KBM-7 (cell line): ENCODE measurements around the gene RIN3.

Experiments used
- DNase-seq: peaks from one replicate; pipeline ENCODE4 v3.0.0-alpha.2; 2015
- in situ Hi-C: fragments of 300-500 bp; cut with MboI; formaldehyde crosslinking; loops from 2 replicates; pipeline ENCODE4 v1.14.3; 2020; ENCODE audit warnings: low sequenced_read_pairs, low pct_unique_long_range_greater_than_20kb, mixed read lengths

Gene RIN3

DNA sequence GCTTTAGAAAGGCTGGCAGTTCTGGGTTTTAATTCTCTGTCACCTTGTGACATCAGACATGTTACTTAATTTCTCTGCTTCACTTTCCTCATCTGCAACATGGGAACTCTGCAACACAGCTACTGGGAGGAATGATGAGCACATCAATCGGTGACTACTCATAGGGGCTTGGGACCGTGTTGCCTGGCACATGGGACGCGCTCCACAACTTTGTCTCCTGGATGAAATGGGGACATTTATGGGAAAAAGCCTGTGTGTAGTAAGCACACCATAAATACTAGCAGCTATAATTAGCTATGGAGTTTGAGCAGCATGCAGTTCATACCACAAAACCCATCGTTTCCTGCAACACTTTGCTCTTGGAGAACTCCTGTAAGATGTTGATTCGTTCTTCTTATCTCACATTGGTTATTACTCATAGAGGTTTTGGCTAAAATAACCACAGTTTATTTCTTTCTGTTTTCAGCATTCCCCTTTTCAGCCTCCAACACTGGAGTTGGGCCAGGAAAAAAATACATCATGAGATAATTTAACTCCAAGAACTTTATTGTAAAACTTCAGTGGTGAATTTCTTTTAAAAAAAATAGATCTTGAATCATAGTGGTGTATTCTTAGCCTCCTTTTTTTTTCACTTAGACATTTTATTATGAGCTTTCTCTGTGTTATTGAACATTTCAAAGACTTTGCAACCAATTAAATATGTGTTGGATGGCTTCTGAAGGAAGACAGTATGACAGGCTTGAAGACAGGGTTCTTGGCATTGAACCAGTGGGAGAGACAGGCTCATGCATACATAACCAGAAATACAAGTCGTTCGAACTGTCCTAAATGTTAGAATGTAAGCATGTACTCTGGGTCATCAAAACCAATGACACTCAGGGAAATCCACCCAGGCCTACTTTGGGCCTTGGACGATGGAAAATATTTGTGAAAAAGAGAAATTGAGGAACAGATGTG, 72.7 kb downstream of the RIN3 start:
- peak; percentile 77 for DNase-seq

DNA sequence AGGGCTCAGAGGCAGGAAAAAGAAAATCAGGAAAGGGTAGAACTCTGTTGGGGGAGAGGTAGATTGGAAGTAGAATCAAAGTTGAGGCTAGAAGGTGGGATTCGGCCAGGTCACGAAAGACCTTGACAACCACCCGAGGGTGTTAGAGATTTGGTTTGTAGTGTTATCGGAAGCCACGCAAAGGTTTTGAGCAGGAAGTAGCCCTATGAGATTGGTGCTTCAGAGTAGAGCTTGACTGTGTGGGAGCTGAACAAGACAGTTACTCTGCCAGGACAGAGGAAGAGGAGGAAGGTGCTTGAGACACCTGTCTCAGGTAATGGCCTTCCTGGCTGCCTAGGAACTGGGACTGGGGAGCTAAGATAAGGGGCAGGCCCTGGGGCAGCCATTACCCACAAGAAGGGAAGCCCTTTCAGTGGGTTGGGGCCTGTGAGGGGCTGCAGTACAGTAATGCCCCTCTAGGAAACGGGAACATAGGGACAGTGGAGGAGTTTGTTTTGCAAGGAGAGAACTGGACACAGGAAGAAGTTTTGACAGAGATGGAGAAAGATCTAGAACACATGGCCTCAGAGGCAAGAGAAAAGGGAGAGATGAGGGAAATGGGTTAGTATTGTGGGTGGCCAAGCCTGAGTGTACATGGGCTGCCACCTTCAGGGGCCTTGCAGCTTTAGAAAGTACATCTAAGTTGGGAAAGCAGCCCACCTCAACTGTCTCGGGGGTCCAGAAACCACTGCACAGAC, 73.5 kb downstream of the RIN3 start:
- no peak for DNase-seq

More for the DNA sequence above, 72.7 kb downstream of the RIN3 start:
- in situ Hi-C loops, result no loop called here

DNA sequence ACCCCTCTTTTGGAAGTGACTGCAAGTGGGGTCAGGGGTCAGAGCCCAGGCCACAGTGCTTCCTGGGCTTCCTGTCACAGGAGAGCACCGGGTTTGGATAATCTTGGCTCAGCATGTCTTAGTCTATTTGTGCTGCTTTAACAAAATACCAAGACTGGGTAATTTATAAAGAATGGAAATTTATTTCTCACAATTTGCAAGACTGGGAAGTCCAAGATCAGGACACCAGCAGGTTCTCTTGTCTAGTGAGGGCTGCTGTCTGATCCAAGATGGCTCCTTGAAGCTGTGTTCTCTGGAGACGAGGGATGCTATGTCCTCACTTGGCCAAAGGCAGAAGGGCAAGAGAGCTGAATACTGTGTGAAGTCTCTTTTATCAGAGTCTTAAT, 74.1 kb downstream of the RIN3 start:
- in situ Hi-C loops, result no loop called here
- DNase-seq, result no peak

More for the DNA sequence above, 73.5 kb downstream of the RIN3 start:
- in situ Hi-C loops, result no loop called here

DNA sequence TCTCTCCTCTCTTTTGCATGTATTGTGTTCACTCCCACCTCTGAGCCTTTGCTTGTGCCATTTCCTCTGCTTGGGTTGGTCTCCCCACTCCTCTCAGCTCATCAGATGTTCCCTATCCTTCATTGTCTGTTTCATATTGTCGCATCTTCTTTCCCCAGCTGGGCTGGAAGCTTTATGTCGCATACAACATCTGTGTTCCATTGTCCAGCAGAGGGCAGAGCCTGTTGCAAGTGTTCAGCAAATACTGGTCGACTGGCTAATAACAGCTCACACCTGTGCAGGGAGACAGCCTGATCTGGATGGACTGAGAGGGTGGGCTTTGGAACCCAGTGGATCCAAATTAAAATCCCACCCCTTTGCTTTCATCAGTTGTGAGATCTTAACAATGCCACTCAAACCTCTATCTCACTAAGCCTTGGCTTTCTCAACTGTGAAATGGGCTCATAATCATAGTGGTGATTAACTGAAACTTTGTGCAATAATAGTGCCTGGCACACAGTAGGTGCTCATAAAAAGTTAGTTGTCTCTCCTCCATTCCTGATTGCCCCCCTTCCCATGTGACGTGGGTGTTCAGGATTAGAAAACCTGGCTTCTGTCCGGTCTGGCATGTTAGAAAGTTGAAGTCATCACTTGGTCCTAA, 75.8 kb downstream of the RIN3 start:
- in situ Hi-C loops, result no loop called here

DNA sequence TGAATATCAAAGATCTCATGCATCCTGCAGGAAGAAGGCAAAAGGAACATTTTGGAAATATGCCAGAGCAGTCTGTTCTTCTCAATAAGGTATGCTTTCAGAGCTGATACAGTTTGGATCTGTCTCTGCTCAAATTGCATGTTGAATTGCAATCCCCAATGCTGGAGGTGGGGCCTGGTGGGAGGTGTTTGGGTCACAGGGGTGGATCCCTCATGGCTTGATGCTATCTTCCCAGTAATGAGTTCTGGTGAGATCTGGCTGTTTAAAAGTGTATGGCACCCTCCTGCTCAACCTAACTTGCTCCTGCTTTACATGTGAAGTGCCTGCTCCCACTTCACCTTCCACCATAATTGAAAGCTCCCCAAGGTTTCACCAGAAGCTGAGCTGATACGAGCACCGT, 76.6 kb downstream of the RIN3 start:
- DNase-seq, result no peak
- in situ Hi-C loops, result no loop called here

More for the DNA sequence above, 75.8 kb downstream of the RIN3 start:
- DNase-seq, result no peak

DNA sequence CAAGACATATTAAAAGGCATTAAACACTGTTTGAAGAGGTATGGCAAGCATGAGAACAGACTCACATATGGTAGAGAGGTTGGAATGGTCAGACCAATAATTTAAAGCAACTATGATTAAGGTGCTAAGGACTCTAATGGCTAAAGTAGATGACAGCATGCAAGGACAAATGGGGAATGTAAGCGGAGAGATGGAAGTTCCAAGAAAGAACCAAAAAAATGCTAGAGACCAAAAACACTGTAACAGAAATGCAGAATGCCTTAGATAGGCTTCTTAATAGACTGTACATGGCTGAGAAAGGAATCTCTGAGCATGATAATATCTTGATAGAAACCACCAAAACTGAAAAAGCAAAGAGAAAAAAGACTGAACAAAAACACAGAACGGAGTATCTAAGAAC, 77.4 kb downstream of the RIN3 start:
- no peak for DNase-seq
- in situ Hi-C loops, result no loop called here

DNA sequence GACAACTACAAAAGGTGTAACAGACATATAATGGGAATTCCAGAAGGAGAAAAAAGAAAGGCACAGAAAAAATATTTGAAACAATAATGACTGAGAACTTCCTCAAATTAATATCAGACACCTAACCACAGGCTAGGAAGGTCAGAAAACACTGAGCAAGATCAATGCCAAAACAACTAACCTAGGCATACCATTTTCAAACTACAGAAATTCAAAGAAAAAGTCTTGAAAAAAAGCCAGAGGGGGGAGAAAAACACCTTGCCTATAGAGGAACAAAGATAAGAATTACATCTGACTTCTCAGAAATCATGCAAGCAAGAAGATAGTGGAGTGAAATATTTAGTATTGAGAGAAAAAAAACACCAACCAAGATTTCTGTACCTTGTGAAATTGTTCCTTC, 77.8 kb downstream of the RIN3 start:
- in situ Hi-C loops, result no loop called here

DNA sequence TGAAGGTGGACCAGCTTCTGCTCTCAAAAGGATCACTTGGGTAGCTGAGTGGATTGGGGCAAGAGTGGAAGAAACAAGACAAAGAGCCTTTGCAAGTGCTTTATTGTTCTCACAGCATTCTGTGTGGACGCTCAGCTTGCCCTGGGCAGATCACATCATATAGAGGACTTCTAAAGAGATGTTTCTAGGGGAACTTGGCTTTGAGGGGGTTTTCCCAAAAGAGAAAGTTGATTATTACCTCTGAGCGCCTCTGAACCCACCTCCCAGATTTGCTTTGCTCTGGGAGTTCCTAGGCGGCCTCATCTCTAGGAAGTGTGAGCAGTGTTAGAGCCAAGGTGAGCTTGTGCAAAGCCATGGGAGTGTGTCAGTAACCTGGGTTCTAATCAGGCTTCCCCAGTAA, 81.7 kb downstream of the RIN3 start:
- in situ Hi-C loops, result no loop called here
- DNase-seq, result no peak

More for the DNA sequence above, 77.8 kb downstream of the RIN3 start:
- DNase-seq, result no peak

DNA sequence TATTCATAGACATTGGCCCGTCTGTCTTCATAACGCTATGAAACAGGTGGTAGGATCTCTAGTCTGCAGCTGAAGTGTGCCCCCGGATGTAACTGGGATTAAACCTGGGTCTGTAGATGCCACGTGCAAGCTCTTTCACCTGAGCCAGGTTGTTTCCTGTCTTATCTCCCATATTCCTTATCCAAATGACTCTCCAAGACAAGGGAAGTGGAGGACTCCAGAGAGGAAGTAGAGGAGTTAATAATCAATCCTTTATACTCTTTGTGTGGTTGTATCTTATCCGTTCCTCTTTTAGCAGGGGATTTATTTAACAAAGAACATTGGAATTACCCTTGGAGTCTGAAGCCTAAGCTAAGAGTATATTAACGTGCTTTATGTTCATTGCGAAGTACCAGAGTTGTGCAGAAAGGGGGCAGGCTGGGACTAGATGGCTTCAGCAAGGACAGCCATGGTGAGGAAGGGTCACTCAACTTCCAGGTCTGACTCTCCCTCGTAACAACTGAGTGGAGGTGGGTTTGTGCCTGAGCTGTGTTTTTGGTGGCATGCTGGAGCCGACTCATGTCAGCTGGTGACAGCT, 82.8 kb downstream of the RIN3 start:
- in situ Hi-C loops, result no loop called here
- no peak for DNase-seq

DNA sequence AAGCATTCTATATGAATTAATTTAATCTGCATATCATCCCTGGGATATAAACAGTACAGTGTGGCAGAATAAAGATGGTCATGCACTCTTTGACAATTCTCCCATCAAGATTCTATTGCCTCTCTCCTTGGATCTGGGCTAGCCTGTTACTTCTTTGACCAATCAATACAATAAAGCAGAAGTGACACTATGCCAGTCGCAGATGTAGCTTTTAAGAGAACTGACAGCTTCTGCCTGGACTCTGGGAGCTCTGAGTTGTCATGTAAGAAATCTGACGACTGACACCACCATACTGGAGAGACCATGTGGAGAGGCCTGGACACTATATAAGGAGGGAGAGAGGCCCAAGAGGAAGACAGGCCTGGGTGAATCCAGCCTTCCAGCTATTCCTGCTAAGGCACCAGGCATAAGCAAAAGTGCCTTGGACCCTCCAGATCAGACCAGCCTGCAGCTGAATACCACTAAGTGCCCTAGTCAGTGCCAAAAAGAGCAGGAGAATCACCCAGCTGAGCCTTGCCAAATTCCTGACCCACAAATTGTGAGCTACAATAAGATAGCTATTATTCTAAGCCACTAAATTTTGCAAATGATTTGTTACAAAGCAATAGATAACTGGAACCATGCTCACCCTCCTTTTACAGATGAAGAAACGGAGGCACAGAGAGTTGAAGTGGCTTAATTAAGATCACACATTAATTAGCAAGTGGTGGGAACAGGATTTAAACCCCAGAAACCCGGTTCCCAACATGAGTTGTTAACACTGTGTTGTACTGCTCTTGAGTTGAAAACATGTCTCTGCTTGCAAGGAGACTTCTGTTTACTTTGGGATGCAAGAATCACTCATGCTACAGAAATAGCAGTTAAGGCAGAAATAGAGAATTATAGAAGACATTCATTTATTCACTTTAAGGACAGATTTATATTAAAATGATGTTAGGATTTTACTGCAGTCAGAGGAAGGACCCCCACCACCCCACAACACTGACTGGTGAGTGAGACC, 84.6 kb downstream of the RIN3 start:
- in situ Hi-C loops, result no loop called here
- DNase-seq, result no peak

DNA sequence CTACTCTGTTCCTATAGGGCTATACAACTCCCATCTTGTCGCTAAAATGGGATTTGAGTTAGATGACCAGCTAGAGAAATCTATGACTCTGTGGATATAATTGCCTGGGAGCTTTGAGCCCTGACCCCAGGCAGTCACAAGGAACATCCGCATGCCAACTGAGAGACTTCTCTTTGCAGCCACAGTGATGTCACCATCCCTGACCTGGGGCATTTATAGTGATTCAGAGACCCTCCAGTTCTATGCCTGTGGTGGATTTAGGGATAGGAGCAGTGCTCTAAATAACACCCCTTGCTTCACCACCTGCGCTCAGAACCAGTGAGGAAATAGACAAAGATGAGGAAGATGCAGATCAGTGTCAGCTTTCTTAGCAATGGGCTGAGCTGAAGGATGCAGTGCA, 86.2 kb downstream of the RIN3 start:
- no peak for DNase-seq
- in situ Hi-C loops, result no loop called here

DNA sequence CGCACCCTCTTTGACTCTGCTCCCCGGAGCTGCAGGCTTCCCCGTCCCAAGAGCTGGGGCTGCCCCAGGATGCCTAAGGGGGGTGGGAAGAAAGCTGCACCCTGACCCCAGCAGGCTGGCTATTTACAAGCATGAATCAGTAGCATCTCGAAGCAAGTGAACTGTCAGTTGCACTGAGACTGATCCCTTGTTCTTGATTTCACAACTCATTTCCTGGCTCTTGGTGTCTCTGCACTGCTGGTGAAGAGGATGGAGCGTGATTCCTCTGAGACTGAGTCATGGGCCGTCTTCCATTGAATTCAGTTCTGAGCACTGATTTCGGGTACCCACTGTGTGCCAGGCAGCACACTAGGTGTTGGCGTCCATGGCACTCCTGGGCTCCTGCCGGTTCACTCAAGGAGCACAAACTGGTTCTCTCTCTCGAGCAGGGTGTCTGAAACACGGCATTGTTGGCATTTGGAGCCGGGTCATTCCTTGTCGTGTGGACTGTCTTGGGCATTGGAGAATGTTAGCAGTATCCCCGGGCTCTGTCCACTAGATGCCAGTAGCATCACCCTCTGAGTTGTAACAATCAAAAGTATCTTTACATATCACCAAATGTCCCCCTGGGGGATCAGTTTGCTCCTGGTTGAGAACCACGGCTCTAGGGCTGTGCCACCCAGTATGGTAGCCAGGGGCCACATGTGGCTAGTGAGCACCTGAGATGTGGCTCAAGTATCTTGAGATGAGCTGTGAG, 86.9 kb downstream of the RIN3 start:
- in situ Hi-C loops, result no loop called here
- DNase-seq, result no peak

DNA sequence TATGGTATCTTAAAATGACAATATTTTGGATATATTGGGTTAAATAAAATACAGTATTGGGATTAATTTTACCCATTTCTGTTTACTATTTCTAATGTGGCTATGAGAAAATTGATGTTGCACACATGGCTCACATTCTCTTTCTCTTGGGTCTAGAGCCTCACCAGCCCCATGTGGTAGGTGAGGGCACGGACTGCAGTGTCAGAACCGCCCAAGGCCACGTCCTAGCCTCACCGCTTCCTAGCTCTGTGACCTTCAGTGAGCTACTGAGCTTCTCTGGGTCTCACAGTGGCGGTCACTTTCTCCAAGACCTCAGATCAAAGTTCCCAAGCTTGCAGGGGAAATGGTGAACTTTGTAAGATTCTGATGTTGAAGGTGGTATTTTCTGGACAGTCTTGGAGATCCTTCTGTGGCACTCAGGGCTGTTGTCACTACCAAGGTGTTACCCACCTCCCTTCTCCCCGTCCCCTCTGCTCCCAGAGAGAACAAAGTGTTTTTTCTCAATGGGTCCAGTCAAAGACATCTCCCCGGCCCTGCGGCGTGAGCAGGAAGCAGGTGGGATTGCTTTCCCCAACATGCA, 87.6 kb downstream of the RIN3 start:
- DNase-seq, result no peak
- in situ Hi-C loops, result no loop called here

DNA sequence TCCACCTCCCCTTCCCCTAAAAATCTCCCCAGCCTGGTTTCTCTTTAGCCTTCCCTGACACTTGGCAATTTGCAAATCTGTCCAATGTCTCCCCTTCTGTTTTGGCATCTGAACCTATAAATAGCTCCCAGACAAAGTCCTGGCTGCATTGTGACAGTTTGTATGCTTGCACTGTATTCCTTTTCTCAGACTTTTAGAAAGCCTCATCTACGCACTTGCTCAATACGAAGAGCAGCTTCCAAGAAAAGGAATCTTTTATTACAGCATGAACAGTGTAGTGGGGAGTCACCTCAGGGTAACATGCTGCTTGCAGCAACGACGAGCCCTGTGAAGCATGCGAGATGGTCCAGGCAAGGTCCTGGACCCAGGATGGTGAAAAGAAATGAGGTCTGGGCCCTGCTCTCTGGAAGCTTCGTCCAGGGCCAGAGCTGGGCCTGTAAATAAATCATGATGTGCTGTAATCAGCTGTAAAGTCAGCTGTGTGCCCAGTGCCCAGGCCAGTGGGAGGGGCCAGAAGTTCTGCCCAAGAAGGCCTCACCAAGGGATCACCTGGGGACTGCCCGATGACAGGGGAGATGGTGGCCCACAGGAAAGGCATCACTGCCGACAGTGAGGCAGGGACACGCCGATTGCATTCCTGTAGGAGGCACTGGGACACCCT, 88.3 kb downstream of the RIN3 start:
- DNase-seq, result no peak
- in situ Hi-C loops, result no loop called here

DNA sequence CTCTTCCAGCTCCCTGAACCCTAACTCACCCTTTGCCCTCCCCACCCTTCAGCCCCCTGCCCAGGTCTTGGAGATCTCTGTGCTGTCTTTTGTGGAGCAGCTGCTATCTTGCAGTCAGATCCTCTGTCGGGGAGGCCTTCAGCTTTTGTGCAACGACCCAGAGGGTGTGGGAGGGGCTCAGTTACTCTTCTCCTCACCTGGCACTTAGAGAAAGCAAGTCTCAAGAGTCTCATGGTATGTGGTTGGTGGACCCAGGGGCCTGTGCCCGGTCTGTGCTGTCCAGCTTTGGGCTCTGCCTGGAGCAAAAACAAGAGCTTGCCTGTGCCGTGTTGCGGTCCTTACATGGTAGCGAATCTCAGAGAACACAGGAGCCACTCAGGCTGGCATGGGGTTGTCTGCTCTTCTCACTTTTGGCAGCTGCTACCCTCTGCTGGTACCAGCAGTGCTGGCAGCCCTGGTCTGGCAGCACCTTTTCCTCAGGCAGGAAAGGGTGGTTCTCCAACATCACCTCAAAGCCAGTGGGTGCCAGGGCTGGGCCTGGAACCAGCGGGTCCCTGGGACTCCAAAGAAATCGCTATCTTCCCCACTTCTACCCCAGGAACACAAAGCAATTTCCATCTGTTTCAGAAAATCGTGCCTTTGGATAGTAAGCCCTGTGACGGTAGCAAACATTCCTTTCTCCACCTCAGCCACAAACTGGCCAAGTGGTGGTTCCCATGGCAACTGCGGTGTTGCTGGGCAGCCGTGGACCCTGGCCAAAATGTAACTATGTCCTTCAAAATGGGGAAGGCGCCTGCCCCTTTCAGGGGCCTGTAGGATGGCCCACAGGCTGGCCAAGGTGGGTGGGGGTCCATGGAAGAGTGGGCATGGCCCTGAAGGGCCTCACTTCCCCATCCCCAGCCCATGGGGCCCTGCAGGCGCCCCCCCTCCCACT, 90.0 kb downstream of the RIN3 start:
- in situ Hi-C loops, result no loop called here
- DNase-seq, result no peak
